Measurements from ENCODE around the gene USP16. TPM values are rescaled to one million over a fixed set of nuclear protein-coding genes. Genes with fewer than 3 reads are reported as not detected.

Gene USP16
- total RNA-seq, 1 experiment from 2014 or later = 24.6 TPM

GRCh38 chr21:29096218-29097015, 71.9 kb downstream of the USP16 start:
- H4K20me1 ChIP-seq (ENCODE audit: insufficient read depth) = no peaks in the 10 kb centered on the region
- ChIA-PET CTCF (interaction anchor here (0.8 kb wide), 1 partner anchor 579 kb away, joined by 4 read pairs; no protein-coding TSS in a partner anchor), POLR2A (ENCODE audit: unreplicated experiment) (no interaction called here)

GRCh38 chr21:29098156-29098555, 73.7 kb downstream of the USP16 start:
- intact Hi-C loops (cut with micrococcal nuclease; ENCODE audit: unreplicated experiment) = no loop called here
- Histone ChIP-seq H3K36me3 (ENCODE audit: low read depth) (no peaks in the 10 kb centered on the region), H4K20me1 (ENCODE audit: insufficient read depth) (no peaks in the 10 kb centered on the region), H3F3A (ENCODE audit: insufficient read depth, low read depth) (no peaks in the 10 kb centered on the region), H3K79me2 (ENCODE audit: low read depth) (no peaks in the 10 kb centered on the region), H2AFZ (no peak overlapping the region), H3K4me1 (replicated peaks; ENCODE audit: insufficient read depth) (no peaks in the 10 kb centered on the region), H3K9me3 (ENCODE audit: insufficient read depth, low read depth) (no peaks in the 10 kb centered on the region), H3K9me2 (ENCODE audit: insufficient read depth) (no peaks in the 10 kb centered on the region), H3K4me3 (no peak overlapping the region), H3K27me3 (ENCODE audit: insufficient read depth, low read depth) (no peaks in the 10 kb centered on the region), H3K4me2 (no peak overlapping the region), H3K27ac (no peak overlapping the region)
- TF ChIP-seq CTCF (conservative IDR thresholded peaks at IDR 0.05) = no peak
- TF ChIP-seq EZH2 (IDR thresholded peaks at IDR 0.05; ENCODE audit: low read depth) = no peak
- no TSS peak for BruUV-seq (replicated peaks)
- ChIA-PET CTCF (no interaction called here), POLR2A (ENCODE audit: unreplicated experiment) (no interaction called here)
- no peak for DNase-seq

More at GRCh38 chr21:29096218-29097015, 71.9 kb downstream of the USP16 start:
- peaks cover 2% of the 10 kb centered on the region for H3K4me1 ChIP-seq (replicated peaks; ENCODE audit: insufficient read depth)
- no peaks in the 10 kb centered on the region for H3K9me2 ChIP-seq (ENCODE audit: insufficient read depth)
- H2AFZ ChIP-seq = no peak overlapping the region
- BruUV-seq (replicated peaks) = no TSS peak
- DNase-seq = no peak
- H3F3A ChIP-seq (ENCODE audit: insufficient read depth, low read depth) = no peaks in the 10 kb centered on the region
- TF ChIP-seq EZH2 (IDR thresholded peaks at IDR 0.05; ENCODE audit: low read depth) (no peak), CTCF (conservative IDR thresholded peaks at IDR 0.05) (no peak)
- intact Hi-C loops (cut with micrococcal nuclease; ENCODE audit: unreplicated experiment) = no loop called here
- no peak overlapping the region for H3K4me3 ChIP-seq
- no peaks in the 10 kb centered on the region for H3K9me3 ChIP-seq (ENCODE audit: insufficient read depth, low read depth)
- no peaks in the 10 kb centered on the region for H3K79me2 ChIP-seq (ENCODE audit: low read depth)
- no peak overlapping the region for H3K4me2 ChIP-seq
- no peak overlapping the region for H3K27ac ChIP-seq
- no peaks in the 10 kb centered on the region for H3K36me3 ChIP-seq (ENCODE audit: low read depth)
- H3K27me3 ChIP-seq (ENCODE audit: insufficient read depth, low read depth) = no peaks in the 10 kb centered on the region

GRCh38 chr21:29102791-29103257, 78.4 kb downstream of the USP16 start:
- Histone ChIP-seq H3K4me2 (no peak overlapping the region), H3K9me3 (ENCODE audit: insufficient read depth, low read depth) (no peaks in the 10 kb centered on the region), H3K4me1 (replicated peaks; ENCODE audit: insufficient read depth) (no peaks in the 10 kb centered on the region; the same call in none of the 2 replicates), H3K36me3 (ENCODE audit: low read depth) (no peaks in the 10 kb centered on the region), H3K27me3 (ENCODE audit: insufficient read depth, low read depth) (no peaks in the 10 kb centered on the region), H3K27ac (no peak overlapping the region), H3K4me3 (no peak overlapping the region), H3K9me2 (ENCODE audit: insufficient read depth) (no peaks in the 10 kb centered on the region), H4K20me1 (ENCODE audit: insufficient read depth) (no peaks in the 10 kb centered on the region), H3F3A (ENCODE audit: insufficient read depth, low read depth) (no peaks in the 10 kb centered on the region), H3K79me2 (ENCODE audit: low read depth) (no peaks in the 10 kb centered on the region), H2AFZ (no peak overlapping the region)
- POLR2A ChIA-PET (ENCODE audit: unreplicated experiment) = no interaction called here
- TF ChIP-seq CTCF (conservative IDR thresholded peaks at IDR 0.05) = no peak
- no peak for TF ChIP-seq EZH2 (IDR thresholded peaks at IDR 0.05; ENCODE audit: low read depth)
- intact Hi-C loops (cut with micrococcal nuclease; ENCODE audit: unreplicated experiment) = no loop called here
- BruUV-seq (replicated peaks) = no TSS peak
- CTCF ChIA-PET = no interaction called here
- DNase-seq = no peak

Other genes with a start within 250 kb of the USP16 start
- 14.9 and 18.7 TPM in 2 replicates for gene LTN1, start 31.8 kb upstream of the USP16 start, total RNA-seq (2021)
- gene RWDD2B, start 5.3 kb upstream of the USP16 start, total RNA-seq (2021) = 12.4 and 18.7 TPM in 2 replicates
- gene CCT8, start 49.0 kb downstream of the USP16 start, total RNA-seq (2021) = 123 and 128 TPM in 2 replicates
- gene MAP3K7CL, start 106.0 kb downstream of the USP16 start, total RNA-seq (2021) = 0.37 and 0.50 TPM in 2 replicates

All from PC-9 (cell line).